GM18508 (cell line): ENCODE data around the gene LANCL2.
"Not testable (repeated sequence)": the region's sequence is repeated elsewhere in the genome, so short reads cannot be mapped to it uniquely, and the experiment has no call there.

Source experiments
- ATAC-seq: cut with Tn5 transposase; IDR thresholded peaks from one replicate; pipeline ENCODE4 v1.9.1; 2021; ENCODE audit warnings: moderate number of reproducible peaks; ENCODE audit not compliant: insufficient read depth, unreplicated experiment

LANCL2 gene

GRCh38 chr7:55397617-55398016 lies 32.5 kb downstream of the LANCL2 start:
- no peak for ATAC-seq

DNA sequence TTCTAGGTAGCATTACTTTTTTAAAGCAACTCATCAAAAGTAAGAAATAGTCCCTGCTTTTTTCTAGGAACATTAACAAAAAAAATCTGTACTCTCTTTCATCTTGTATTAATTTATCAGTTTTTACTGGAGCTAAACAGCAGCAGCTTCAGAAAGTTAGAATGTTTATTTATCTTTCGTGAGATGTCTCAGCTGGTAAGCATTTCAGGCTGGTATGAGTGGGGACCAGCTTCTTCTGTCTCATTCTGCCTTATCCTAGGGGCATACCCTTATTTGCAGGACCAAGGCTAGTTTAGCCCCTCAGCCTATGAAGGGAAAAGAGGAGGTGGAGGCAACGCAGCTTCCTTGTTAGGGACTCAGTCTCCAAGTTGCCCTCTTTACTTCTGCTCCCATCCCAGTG lies 35.1 kb downstream of the LANCL2 start:
- ATAC-seq, result no peak

DNA sequence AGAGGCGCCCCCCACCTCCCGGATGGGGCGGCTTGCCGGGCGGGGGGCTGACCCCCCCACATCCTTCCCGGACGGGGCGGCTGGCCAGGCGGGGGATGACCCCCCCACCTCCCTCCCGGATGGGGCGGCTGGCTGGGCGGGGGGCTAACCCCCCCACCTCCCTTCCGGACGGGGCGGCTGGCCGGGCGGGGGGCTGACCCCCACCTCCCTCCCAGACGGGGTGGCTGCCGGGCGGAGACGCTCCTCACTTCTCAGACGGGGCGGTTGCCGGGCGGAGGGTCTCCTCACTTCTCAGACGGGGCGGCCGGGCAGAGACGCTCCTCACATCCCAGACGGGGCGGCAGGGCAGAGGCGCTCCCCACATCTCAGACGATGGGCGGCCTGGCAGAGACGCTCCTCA lies 37.4 kb downstream of the LANCL2 start:
- not testable (repeated sequence) for ATAC-seq

DNA sequence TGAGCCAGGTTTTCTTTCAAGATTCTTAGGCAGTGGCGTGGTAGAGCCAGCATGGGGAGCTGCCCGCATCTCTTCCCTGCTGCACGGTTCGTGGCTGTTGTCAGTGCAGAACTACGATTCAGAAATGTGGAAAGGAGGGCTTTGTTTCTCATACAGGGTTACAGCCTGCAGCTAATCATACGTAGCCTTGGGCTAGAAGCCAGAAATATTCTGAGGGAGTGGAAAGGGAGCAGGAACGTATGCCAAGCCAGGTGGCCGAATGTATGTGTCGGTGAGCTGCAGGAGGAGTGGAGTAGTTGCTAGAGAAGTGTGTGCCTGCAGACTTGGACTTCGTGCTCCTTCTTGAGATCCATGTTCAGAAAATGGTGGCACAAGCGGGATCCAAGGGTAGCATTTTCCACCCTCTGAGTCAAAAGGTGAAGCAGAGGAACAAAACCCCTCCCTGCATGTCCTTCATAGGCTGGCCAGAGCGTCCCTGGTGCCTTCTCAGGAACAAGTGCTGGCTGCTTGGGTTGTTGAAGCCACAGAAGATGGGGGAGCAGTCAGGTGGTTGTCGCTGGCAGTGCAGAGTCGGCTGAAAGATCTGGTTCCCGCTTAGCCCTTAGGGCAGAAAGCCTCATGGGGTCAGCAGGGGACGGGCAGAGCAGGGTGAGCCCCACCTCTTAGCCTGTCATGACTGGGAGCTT lies 40.9 kb downstream of the LANCL2 start:
- no peak for ATAC-seq

- no peak for ATAC-seq
Observed at GRCh38 chr7:55409482-55410225, 44.5 kb downstream of the LANCL2 start.

DNA sequence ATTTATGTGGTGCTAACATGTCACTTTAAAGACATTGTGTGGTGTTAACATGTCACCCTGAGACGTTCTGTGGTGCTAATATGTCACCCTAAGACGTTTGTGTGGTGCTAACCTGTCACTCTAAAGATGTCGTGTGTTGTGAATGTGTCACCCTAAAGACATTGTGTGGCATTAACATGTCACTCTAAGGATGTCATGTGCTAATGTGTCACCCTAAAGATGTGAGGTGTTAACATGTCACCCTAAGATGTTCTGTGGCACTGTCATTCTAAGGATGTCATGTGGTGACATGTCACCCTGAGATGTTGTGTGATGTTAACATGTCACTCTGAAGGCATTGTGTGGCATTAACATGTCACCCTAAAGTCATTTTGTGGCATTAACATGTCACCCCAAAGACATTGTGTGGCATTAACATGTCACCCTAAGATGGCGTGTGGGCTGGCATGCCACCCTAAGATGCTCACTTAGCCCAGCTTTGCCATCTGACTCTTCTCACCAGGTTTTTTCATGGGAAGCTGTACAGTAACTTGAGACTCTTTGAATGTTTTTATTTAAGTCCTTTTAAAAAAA lies 45.6 kb downstream of the LANCL2 start:
- ATAC-seq, result no peak

GRCh38 chr7:55411844-55412243 lies 46.7 kb downstream of the LANCL2 start:
- ATAC-seq, result no peak

DNA sequence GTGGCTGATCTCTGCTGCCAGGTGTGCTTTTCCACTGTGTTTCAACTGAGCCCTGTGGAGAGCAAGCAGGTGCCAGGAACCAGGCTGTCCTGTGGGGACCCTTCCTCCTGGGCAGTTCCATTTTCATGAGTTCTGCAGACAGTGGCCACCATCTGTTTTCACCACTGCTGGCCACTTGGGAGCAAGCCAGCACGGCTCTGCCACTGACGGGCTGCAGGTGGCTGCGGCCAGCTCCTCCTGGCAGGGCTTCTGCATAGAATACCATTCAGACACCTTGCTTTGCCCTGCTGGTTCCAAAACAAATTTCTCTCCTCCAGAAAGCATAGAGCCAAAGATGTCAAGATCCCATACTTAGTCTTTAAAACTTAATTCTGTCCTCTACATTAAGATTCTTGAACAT lies 48.3 kb downstream of the LANCL2 start:
- no peak for ATAC-seq

- ATAC-seq, result peak; percentile 66
Observed at GRCh38 chr7:55415173-55415778, 50.1 kb downstream of the LANCL2 start.

- ATAC-seq, result not testable (repeated sequence)
Observed at GRCh38 chr7:55417456-55417855, 52.3 kb downstream of the LANCL2 start.

DNA sequence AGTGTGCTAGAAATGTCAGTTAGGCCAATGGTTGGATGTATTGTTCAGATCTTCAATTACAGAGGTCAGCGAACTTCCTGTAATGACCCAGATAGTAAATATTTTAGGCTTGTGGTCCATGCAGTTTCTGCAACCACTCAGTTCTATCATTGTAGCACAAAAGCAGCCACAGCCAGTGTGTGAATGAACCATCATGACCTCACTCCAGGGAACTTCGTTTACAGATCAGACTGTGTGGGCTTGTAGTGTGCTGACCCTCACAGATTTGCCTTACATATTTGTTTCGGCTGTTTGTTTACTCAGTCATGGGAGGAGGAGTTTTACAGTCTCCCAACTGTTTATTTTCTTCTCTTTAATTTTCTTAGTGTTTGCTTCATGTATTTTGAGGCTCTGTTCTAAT lies 55.4 kb downstream of the LANCL2 start:
- ATAC-seq, result no peak

DNA sequence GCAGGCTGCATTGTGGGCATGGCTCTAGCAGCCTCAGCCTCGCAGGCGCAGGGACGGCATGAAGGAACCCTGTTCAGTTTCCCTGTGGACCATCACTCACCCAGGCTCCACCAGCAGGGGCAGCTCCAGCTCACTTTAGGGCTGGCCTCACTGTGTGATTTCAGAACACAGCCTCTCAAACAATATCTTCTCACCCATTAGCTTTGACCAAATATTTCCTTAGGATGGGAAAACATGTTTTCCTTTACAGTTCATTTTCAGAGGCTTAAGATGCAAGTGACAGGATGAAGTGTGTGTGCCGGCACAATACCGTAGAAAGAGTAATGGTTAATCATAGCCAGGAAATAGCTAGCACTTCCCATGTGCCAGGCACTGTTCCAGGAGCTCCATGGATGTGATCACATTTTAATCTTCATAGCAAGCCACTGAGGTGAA lies 58.2 kb downstream of the LANCL2 start:
- ATAC-seq, result no peak

- no peak for ATAC-seq
Observed at GRCh38 chr7:55423891-55424290, 58.8 kb downstream of the LANCL2 start.

DNA sequence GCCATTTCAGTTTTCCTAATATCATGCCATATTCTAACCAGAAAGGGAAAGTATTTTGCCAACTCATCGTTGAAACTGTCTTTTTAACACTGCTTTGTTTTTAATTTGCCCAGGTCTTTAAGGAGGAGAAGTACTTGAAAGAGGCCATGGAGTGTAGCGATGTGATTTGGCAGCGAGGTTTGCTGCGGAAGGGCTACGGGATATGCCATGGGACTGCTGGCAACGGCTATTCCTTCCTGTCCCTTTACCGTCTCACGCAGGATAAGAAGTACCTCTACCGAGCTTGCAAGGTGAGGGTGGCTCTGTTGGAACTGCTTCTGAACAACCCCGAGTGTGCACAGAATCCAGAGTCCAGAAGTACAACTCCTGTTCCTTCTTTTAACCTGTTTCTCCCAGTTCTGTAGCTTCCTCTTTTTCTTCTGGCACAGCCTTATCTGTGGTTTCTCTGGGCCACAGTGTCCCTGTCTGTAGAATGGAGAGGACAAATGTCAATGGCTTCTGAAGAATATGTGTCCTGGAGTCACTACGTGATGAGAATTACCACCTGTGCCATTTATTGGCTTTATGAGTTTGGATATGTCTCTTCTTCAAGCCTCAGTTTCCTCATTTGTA lies 60.1 kb downstream of the LANCL2 start:
- ATAC-seq, result no peak

DNA sequence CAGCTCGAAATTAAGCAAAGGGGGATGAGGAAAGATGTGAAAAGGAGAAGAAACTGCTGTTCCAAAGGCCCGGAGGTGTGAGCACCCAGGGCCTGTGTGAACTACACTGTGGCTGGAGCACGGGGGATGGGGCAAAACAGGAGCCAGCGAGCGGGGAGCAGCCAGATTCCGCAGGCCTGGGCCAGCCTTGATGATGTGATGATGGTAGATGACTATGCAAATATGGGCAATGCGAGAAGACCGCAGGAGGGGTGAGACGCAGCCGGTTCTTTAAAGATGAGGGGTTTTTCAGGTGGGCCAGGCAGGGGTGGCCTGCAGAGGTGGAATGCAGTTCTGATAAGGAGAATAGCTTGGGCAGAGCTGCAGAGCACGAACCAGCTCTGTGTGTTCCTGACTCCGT lies 61.5 kb downstream of the LANCL2 start:
- ATAC-seq, result no peak

GRCh38 chr7:55427342-55427741 lies 62.2 kb downstream of the LANCL2 start:
- no peak for ATAC-seq

- ATAC-seq, result no peak
Observed at GRCh38 chr7:55427800-55428199, 62.7 kb downstream of the LANCL2 start.

GRCh38 chr7:55429835-55430499 lies 64.8 kb downstream of the LANCL2 start:
- no peak for ATAC-seq

DNA sequence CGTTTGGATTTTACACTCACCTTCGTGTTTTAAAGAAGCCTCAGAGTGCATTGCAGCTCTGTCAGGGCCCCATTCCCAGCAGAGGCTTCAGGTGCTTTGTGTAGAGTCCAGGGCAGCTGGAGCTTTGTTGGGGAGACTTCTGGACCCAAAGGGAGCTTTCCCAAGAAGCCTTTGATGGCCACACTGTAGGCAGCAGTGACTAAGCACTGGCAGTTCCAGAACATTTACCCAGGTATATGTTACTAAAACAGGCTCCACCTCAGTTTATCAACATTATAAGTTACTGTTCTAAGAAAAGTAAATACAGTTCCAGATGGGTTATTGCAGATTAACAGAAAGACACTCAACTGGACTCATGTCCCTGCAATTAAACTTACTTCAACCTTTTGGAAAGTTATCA lies 66.8 kb downstream of the LANCL2 start:
- ATAC-seq, result no peak

DNA sequence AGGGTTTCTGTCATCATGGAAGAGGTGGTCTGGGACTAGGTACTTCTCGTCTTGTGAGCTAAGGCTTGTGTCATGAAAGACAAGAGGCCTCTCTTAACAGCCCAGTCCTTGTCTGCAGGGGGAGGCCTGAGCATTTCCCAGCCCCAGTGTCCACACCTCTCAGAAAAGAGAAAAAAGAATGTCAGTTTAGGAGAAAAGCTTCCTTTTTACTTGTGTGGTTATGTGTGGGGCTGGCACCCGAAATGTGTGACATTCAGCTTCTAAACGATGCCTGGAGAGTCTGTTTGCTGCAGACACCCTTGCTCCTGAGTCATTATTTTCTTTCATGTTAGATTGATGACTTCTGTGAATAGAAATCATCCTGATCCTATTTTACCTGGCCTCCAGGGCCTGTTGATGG lies 67.4 kb downstream of the LANCL2 start:
- ATAC-seq, result no peak
